ENCODE data around the gene ACADM.
"Not testable (repeated sequence)": the region's sequence is repeated elsewhere in the genome, so short reads cannot be mapped to it uniquely, and the experiment has no call there.

ACADM gene

GRCh38 chr1:75736016-75736415 is 11.5 kb downstream of the ACADM start:
- no peak for DNase-seq (ENCODE audit: low spot score)

DNA sequence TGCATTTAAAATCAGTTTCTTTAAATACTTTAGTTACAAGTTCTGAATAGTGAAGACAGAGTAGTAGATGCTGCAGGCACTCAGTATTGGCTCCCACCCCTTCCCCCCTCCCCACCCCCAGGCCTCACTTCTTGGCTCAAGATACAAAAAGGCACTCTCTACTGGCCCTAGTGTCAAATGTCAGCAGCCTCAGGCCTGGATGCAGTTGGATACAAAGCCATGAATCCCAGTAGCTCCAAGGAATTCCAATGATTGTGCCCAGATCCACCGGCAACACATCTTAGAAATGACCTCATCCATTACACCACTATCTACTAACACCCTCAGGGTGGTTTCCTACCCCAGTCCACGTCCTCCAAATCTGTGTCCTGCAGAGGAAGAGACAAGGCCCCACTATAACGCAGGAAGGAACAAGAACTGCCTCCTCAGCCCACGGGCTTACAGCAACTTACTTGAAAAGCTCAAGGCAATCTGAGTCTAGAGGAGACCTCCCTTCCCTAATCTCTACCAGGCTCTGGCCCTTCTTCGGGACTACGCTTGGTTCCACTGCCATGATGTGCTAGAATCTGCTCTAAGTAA is 17.6 kb downstream of the ACADM start:
- DNase-seq (ENCODE audit: low spot score), result no peak

GRCh38 chr1:75745276-75745675 is 20.8 kb downstream of the ACADM start:
- DNase-seq (ENCODE audit: low spot score), result no peak

- DNase-seq (ENCODE audit: low spot score), result not testable (repeated sequence)
These were observed 32.7 kb downstream of the ACADM start for GRCh38 chr1:75757210-75757609.

DNA sequence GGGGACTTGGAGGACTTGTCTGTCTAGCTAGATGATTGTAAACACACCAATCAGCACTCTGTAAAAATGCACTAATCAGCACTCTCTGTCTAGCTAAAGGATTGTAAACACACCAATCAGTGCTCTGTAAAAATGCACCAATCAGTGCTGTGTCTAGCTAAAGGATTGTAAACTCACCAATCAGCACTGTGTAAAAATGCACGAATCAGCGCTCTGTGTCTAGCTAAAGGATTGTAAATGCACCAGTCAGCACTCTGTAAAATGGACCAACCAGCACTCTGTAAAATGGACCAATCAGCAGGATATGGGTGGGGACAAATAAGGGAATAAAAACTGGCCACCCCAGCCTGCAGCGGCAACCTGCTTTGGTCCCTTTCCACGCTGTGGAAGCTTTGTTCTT is 34.0 kb downstream of the ACADM start:
- DNase-seq (ENCODE audit: low spot score), result not testable (repeated sequence)

DNA sequence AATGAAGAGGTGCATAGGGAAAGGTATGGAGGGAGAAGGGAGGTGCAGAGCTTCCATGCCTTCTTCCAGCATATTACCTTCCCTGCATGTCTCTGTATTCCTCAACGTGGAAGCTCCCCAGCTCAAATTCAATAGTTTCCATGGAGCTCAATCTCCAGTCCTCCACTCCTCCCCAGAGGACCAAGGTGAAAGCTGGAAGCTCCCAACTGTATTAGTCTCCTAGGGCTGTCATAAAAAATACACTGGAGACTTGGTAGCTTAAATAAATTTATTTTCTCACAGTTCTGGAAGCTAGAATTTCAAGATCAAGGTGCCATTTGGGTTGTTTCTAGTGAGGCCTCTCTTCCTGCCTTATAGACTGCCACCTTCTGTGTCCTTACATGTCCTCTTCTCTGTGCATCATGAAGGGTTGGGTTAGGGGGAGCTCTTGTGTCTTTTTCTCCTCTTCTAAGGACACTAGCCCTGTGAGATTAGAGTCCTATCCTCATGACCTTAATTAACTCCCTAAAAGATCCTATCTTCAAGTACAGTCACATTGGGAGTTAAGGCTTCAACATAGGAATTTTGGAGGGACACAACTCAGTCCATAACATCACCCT is 39.6 kb downstream of the ACADM start:
- no peak for DNase-seq (ENCODE audit: low spot score)

- DNase-seq (ENCODE audit: low spot score), result no peak
These were observed 41.3 kb downstream of the ACADM start for GRCh38 chr1:75765697-75766355.

- no peak for DNase-seq (ENCODE audit: low spot score)
These were observed 43.5 kb downstream of the ACADM start for GRCh38 chr1:75768016-75768415.

DNA sequence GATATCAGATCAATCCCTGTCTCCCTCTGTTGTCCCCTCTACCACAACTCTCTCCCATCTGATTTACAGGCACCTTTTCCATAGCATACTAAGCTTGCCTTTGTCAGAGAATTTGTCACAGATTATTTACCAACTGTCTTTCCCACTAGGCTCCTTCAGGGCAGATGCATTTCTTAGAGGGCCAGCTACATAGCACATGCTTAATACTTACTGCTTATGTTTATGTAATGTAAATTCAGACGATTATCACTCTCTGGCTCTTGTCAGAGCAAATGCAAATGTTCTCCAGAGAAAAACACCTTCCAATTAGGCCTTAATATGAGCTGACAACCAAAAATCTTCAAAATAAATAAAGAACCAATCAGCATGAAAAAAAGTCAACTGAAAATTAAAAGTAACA is 46.3 kb downstream of the ACADM start:
- DNase-seq (ENCODE audit: low spot score), result no peak

DNA sequence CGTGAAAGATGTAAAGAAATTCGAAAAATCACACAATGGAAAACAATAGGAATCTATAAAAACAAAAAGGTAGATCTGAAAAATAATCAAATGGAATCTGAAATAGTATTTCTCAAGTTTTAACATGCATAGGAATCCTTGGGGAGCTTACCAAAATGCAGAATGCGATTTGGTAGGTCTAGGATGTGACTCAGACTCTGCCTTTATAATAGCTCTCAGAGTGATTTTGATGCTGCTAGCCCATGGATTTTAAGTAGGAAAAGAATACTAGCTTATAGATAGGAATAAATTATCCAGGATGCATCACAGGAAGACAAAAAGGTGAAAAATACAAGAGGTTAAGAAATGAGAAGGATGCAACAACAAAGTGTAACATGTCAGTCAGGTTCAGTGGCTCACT is 47.5 kb downstream of the ACADM start:
- no peak for DNase-seq (ENCODE audit: low spot score)

DNA sequence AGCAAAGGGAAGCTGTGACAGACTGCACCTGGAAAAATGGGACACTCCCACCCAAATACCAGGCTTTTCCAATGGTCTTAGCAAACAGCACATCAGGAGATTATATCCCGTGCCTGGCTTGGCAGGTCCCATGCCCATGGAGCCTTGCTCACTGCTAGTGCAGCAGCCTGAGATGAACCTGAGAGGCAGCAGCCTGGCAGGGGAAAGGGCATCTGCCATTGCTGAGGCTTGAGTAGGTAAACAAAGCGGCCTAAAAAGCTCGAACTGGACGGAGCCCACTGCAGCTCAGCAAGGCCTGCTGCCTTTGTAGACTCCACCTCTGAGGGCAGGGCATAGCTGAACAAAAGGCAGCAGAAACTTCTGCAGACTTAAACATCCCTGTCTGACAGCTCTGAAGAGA is 53.3 kb downstream of the ACADM start:
- not testable (repeated sequence) for DNase-seq (ENCODE audit: low spot score)

DNA sequence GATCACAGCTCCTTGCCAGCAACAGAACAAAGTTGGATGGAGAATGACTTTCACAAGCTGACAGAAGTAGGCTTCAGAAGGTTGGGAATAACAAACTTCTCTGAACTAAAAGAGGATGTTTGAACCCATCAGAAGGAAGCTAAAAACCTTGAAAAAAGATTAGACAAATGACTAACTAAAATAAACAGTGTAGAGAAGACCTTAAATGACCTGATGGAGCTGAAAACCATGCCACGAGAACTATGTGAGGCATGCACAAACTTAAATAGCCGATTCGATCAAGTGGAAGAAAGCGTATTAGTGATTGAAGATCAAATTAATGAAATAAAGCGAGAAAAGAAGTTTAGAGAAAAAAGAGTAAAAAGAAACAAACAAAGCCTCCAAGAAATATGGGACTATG is 54.2 kb downstream of the ACADM start:
- not testable (repeated sequence) for DNase-seq (ENCODE audit: low spot score)

DNA sequence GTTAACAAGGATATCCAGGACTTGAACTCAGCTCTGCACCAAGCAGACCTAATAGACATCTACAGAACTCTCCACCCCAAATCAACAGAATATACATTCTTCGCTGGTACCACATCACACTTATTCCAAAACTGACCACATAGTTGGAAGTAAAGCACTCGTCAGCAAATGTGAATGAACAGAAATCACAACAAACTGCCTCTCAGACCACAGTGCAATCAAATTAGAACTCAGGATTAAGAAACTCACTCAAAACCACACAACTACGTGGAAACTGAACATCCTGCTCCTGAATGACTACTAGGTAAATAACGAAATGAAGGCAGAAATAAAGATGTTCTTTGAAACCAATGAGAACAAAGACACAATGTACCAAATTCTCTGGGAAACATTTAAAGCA is 55.7 kb downstream of the ACADM start:
- not testable (repeated sequence) for DNase-seq (ENCODE audit: low spot score)

- DNase-seq (ENCODE audit: low spot score), result not testable (repeated sequence)
These were observed 59.4 kb downstream of the ACADM start for GRCh38 chr1:75783920-75784319.

- no peak for DNase-seq (ENCODE audit: low spot score)
These were observed 60.9 kb downstream of the ACADM start for GRCh38 chr1:75785320-75785982.

- DNase-seq (ENCODE audit: low spot score), result peak; percentile 64
These were observed 61.7 kb downstream of the ACADM start, which contains the start of gene RABGGTB for GRCh38 chr1:75785983-75786853. RABGGTB (plus strand) TSS chr1:75786256; CDS start chr1:75786272, 16 bp downstream.

DNA sequence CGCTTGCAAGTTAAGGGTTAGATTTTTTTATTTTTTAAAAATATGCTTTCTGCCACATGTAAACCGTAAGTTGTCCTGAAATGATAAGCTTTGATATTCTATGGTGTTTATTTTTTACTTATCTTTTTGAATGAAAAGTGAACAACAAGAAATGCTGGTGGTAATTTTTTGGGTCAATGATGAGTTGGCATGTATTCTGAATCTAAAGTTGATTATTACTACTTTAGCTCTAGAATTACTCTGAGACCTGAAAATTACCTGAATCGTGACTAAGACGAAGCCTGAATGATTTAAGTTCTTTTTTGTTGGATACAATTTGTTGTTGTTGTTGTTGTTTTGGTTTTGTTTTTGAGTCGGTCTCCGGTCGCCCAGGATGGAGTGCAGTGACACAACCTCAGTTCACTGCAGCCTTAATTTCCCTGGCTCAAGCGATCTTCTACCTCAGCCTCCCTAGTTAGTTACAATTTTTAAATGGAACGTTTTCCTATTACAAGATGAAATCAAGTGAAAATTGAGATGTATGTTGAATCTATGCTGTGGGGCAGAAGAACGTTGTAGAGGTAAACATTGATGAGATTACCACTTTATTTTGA is 62.5 kb downstream of the ACADM start:
- no peak for DNase-seq (ENCODE audit: low spot score)

DNA sequence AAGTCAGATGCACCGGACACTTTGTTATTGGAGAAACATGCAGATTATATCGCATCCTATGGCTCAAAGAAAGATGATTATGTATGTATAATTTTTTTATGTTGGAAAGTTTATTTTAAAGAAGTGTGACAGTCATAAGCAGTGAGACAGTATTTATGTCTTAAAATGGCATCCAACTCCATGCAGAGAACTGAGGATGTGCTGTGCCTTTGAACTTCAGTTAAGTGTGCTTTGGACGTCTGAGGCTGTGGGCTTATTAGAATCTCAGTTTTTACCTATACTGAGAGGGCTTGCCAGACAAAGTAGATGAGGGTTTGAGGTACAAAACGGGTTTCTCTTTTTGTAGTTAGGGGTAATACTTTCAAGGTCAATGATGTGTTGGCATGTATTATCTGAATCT is 63.0 kb downstream of the ACADM start:
- DNase-seq (ENCODE audit: low spot score), result no peak

- no peak for DNase-seq (ENCODE audit: low spot score)
These were observed 65.5 kb downstream of the ACADM start for GRCh38 chr1:75789988-75790387.

- no peak for DNase-seq (ENCODE audit: low spot score)
These were observed 66.5 kb downstream of the ACADM start for GRCh38 chr1:75791022-75791421.

GRCh38 chr1:75792091-75792490 is 67.6 kb downstream of the ACADM start:
- DNase-seq (ENCODE audit: low spot score), result no peak

DNA sequence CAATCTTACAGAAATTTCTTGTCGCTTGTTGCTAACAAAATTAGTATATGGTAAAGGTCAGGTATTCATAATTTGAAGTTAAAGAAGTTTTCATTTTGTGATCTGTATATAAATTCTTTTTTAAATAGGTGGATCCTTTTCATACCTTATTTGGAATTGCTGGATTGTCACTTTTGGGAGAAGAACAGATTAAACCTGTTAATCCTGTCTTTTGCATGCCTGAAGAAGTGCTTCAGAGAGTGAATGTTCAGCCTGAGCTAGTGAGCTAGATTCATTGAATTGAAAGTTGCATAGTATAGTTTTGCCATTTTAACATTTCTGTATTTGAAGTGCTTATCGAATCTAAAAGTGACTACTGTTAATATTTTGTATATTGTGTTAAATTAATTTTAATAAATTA is 69.9 kb downstream of the ACADM start:
- no peak for DNase-seq (ENCODE audit: low spot score)
